B cell (primary cell): Measurements from ENCODE around the gene CES3.

Source experiments
- CTCF ChIP-seq: fragments of 200-600 bp; IDR thresholded peaks from one replicate; pipeline ENCODE4 v1.8.0; 2022; ENCODE audit warnings: antibody characterized with exemption, mild to moderate bottlenecking
- EZH2 ChIP-seq: IDR thresholded peaks from 2 replicates; pipeline ENCODE4 v1.6.1; 2012; ENCODE audit warnings: borderline replicate concordance, low read depth, mild to moderate bottlenecking, moderate library complexity, low read length; ENCODE audit not compliant: insufficient read depth, poor library complexity, severe bottlenecking

- TF ChIP-seq CTCF, result no peak
- TF ChIP-seq EZH2, result no peak
Measured at GRCh38 chr16:66950437-66950836, 10.6 kb upstream of the CES3 start.
